Measurements from ENCODE around the gene RALB.

Gene RALB

DNA sequence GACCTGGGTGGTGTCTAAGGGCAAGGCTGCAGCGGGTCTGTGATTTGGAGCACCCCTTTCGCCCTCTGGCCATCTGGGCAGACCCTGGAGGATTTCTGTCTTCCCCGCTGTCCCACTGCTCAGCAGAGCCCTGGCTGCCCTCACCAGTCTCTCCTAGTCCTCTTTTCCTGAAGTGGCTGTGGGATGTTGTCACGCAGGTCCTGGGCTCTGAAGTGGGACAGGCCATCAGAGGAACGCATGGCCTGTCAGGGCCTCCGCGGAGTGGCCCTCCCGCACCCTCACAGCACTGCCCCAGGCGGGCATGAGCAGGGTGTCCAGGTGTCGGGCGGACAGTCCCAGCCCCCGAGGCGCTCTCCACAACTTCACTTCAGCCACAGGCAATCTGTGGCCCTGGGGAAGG, 28.4 kb upstream of the RALB start:
- no peak overlapping the region for H3K4me3 ChIP-seq (ENCODE audit: low read depth, low read length)
- TF ChIP-seq ZNF221 (tag by site-specific recombination; IDR thresholded peaks at IDR 0.05; ENCODE audit: borderline replicate concordance) = no peak
- TF ChIP-seq, protein P1, sequence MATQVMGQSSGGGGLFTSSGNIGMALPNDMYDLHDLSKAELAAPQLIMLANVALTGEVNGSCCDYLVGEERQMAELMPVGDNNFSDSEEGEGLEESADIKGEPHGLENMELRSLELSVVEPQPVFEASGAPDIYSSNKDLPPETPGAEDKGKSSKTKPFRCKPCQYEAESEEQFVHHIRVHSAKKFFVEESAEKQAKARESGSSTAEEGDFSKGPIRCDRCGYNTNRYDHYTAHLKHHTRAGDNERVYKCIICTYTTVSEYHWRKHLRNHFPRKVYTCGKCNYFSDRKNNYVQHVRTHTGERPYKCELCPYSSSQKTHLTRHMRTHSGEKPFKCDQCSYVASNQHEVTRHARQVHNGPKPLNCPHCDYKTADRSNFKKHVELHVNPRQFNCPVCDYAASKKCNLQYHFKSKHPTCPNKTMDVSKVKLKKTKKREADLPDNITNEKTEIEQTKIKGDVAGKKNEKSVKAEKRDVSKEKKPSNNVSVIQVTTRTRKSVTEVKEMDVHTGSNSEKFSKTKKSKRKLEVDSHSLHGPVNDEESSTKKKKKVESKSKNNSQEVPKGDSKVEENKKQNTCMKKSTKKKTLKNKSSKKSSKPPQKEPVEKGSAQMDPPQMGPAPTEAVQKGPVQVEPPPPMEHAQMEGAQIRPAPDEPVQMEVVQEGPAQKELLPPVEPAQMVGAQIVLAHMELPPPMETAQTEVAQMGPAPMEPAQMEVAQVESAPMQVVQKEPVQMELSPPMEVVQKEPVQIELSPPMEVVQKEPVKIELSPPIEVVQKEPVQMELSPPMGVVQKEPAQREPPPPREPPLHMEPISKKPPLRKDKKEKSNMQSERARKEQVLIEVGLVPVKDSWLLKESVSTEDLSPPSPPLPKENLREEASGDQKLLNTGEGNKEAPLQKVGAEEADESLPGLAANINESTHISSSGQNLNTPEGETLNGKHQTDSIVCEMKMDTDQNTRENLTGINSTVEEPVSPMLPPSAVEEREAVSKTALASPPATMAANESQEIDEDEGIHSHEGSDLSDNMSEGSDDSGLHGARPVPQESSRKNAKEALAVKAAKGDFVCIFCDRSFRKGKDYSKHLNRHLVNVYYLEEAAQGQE (tag by site-specific recombination; IDR thresholded peaks at IDR 0.05) = 0 out of 2 replicates have a peak, but pooled peaks have one; percentile 12
- TF ChIP-seq, protein P2, sequence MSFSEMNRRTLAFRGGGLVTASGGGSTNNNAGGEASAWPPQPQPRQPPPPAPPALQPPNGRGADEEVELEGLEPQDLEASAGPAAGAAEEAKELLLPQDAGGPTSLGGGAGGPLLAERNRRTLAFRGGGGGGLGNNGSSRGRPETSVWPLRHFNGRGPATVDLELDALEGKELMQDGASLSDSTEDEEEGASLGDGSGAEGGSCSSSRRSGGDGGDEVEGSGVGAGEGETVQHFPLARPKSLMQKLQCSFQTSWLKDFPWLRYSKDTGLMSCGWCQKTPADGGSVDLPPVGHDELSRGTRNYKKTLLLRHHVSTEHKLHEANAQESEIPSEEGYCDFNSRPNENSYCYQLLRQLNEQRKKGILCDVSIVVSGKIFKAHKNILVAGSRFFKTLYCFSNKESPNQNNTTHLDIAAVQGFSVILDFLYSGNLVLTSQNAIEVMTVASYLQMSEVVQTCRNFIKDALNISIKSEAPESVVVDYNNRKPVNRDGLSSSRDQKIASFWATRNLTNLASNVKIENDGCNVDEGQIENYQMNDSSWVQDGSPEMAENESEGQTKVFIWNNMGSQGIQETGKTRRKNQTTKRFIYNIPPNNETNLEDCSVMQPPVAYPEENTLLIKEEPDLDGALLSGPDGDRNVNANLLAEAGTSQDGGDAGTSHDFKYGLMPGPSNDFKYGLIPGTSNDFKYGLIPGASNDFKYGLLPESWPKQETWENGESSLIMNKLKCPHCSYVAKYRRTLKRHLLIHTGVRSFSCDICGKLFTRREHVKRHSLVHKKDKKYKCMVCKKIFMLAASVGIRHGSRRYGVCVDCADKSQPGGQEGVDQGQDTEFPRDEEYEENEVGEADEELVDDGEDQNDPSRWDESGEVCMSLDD (tag by site-specific recombination; IDR thresholded peaks at IDR 0.05) = no peak
- H3K27ac ChIP-seq (ENCODE audit: extremely low read depth, low read depth, low read length) = no peak overlapping the region
- H3K9me3 ChIP-seq (ENCODE audit: control insufficient read depth, insufficient read depth, low read depth, low read length) = no peaks in the 10 kb centered on the region
- ChIA-PET POLR2A (interaction anchor here (1.4 kb wide), 1 partner anchor 28 kb away, joined by 4 read pairs; the partner anchor contains the start of gene RALB), CTCF (no interaction called here)
- H3K36me3 ChIP-seq (ENCODE audit: control insufficient read depth in 2 of 2, insufficient read depth in 1 of 2, low read length in 2 of 2) = peaks cover 0 to 23% of the 10 kb centered on the region in 2 experiments; a peak in 1 of 3 replicates
- H3K4me1 ChIP-seq (ENCODE audit: control insufficient read depth, insufficient read depth, low read length) = no peaks in the 10 kb centered on the region

DNA sequence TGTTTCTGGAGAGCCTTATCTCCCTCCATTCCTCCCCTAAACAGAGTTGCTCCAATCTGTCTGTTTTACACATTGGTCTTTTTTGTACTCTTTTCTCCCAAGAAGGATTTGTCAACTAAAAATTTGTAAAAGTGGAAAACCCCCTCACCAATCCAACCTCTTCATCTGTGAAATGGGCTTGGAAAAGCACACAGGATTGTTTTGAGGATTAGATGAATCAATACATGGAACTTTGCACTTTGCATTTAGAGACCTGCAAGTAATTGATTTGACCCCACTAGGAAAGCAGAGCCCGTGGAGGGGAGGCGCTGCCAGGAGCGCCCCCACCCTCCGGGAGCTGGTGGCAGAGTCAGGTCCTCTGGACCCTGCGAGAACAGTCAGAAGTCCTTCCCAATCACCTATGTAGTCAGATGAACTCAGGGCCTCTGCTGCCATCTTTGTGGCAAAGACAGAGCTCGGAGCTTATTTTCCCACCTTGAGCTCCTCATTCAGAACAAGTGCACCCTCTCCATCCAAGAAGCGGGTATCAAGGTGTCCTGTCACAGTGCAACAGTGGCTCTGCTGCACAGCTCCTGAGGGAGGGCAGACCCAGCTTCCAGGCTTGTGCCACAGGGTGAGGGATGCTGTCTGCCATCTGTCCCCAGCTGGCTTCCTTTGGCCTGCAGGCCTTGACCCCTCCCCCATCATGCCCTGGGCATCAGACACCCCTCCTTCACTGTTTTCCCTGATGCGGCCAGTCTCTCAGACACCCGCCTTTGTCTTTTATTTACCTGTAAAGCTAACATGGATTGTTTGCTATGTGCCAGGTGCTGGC, 27.7 kb upstream of the RALB start:
- ChIA-PET CTCF (interaction anchor here (0.9 kb wide), 1 partner anchor 89 kb away, joined by 3 read pairs; no protein-coding TSS in a partner anchor), POLR2A (interaction anchor here (0.6 to 1.4 kb wide), 2 partner anchors 27 to 182 kb away, joined by 3 to 4 read pairs; partner anchors contain the start of gene RALB)
- Histone ChIP-seq H3K27ac (ENCODE audit: extremely low read depth, low read depth, low read length) (no peak overlapping the region), H3K4me3 (ENCODE audit: low read depth, low read length) (no peak overlapping the region), H3K9me3 (ENCODE audit: control insufficient read depth, insufficient read depth, low read depth, low read length) (no peaks in the 10 kb centered on the region), H3K36me3 (ENCODE audit: control insufficient read depth in 2 of 2, insufficient read depth in 1 of 2, low read length in 2 of 2) (peaks cover 0 to 16% of the 10 kb centered on the region in 2 experiments; a peak in 1 of 3 replicates), H3K4me1 (ENCODE audit: control insufficient read depth, insufficient read depth, low read length) (no peaks in the 10 kb centered on the region)
- TF ChIP-seq ZNF626 (tag by site-specific recombination; IDR thresholded peaks at IDR 0.05) (no peak), KLF9 (tag by site-specific recombination; IDR thresholded peaks at IDR 0.05; ENCODE audit: low read depth) (no peak), ZBTB8A (tag by site-specific recombination; IDR thresholded peaks at IDR 0.05) (no peak), ZNF354C (tag by site-specific recombination; IDR thresholded peaks at IDR 0.05; ENCODE audit: borderline replicate concordance, low read depth) (no peak), ZNF214 (tag by site-specific recombination; IDR thresholded peaks at IDR 0.05; ENCODE audit: borderline replicate concordance) (no peak), ZNF747 (tag by site-specific recombination; IDR thresholded peaks at IDR 0.05) (no peak), ZNF391 (tag by site-specific recombination; IDR thresholded peaks at IDR 0.05; ENCODE audit: borderline replicate concordance, low read depth) (no peak), REPIN1 (tag by site-specific recombination; IDR thresholded peaks at IDR 0.05; ENCODE audit: low read depth) (no peak), ZNF843 (tag by site-specific recombination; IDR thresholded peaks at IDR 0.05) (no peak)

DNA sequence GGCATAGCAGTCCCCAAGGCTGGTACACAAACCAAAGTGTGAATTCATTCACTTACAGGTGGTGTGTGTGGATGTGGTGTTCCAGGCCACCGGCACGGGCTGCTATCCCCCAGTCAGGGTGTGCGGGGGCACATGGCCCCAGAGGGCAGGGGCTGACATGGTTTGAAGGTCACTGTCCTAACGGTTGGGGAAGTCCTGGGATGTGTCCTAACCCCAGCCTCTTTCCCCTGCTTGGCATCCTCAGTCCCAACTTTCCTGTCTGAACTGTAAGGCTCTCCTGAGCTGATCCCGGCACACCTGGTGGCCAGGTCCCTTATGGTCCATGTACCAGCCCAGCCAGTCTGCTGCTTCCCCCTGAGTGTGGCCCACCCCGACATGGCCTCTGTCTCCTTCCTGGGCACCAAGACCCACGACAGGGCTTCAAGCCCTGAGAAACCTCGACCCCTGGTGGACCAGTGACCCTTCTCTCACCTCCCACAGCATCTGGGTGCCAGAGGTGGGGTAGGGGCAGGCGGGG, 27.0 kb upstream of the RALB start:
- peaks cover 0 to 15% of the 10 kb centered on the region in 2 experiments; a peak in 1 of 3 replicates for H3K36me3 ChIP-seq (ENCODE audit: control insufficient read depth in 2 of 2, insufficient read depth in 1 of 2, low read length in 2 of 2)
- H3K4me3 ChIP-seq (ENCODE audit: low read depth, low read length) = no peak overlapping the region
- TF ChIP-seq ZNF629 (tag by site-specific recombination; IDR thresholded peaks at IDR 0.05) (no peak), ZXDB (tag by site-specific recombination; IDR thresholded peaks at IDR 0.05) (no peak), EGR2 (tag by site-specific recombination; IDR thresholded peaks at IDR 0.05; ENCODE audit: low read depth) (no peak), ZNF560 (tag by site-specific recombination; IDR thresholded peaks at IDR 0.05; ENCODE audit: borderline replicate concordance) (no peak), ZNF791 (tag by site-specific recombination; IDR thresholded peaks at IDR 0.05) (no peak), ZNF175 (tag by site-specific recombination; IDR thresholded peaks at IDR 0.05) (no peak)
- TF ChIP-seq, protein P3, sequence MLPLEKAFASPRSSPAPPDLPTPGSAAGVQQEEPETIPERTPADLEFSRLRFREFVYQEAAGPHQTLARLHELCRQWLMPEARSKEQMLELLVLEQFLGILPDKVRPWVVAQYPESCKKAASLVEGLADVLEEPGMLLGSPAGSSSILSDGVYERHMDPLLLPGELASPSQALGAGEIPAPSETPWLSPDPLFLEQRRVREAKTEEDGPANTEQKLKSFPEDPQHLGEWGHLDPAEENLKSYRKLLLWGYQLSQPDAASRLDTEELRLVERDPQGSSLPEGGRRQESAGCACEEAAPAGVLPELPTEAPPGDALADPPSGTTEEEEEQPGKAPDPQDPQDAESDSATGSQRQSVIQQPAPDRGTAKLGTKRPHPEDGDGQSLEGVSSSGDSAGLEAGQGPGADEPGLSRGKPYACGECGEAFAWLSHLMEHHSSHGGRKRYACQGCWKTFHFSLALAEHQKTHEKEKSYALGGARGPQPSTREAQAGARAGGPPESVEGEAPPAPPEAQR (tag by site-specific recombination; IDR thresholded peaks at IDR 0.05) = no peak
- ChIA-PET POLR2A (interaction anchor here (0.6 to 1.4 kb wide), 2 partner anchors 27 to 182 kb away, joined by 3 to 4 read pairs; partner anchors contain the start of gene RALB), CTCF (interaction anchor here (0.9 kb wide), 1 partner anchor 88 kb away, joined by 3 read pairs; no protein-coding TSS in a partner anchor)
- no peaks in the 10 kb centered on the region for H3K4me1 ChIP-seq (ENCODE audit: control insufficient read depth, insufficient read depth, low read length)
- H3K9me3 ChIP-seq (ENCODE audit: control insufficient read depth, insufficient read depth, low read depth, low read length) = no peaks in the 10 kb centered on the region
- H3K27ac ChIP-seq (ENCODE audit: extremely low read depth, low read depth, low read length) = no peak overlapping the region

Measured in HEK293 (cell line).